Measurements from ENCODE around the gene EDA. TPM values are rescaled to one million over a fixed set of nuclear protein-coding genes. Genes with fewer than 3 reads are reported as not detected.
A peak's percentile ranks its signal among the peaks of the same experiment; 100 is the strongest.

Gene EDA
- total RNA-seq, 1 experiment from 2014 or later, result 5.2 TPM

DNA sequence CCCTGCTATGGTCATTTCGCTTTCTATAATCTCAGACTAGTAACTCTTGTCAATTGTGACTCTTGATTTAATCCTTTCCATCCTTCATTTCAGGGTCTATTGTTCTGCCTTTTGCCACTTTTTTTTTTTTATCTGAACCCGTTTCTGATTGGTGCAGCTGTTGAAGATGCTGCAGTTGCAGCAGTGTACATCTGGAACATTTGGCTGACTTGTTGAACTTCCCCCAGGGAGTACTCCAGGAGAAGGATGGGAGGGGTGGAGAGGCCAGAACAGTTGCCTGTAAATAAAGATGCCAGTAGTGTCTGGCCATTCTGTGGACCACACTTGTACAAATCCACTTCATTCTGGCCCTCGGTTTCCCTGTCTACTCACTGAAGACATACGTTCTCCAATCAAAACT is 1.0 kb upstream of the EDA start:
- TF ChIP-seq SRF (IDR thresholded peaks at IDR 0.05; ENCODE audit: low read depth) (no peak), ZNF274 (IDR thresholded peaks at IDR 0.05; ENCODE audit: low read depth, low read length) (no peak), CBX3 (IDR thresholded peaks at IDR 0.05; ENCODE audit: low read depth) (no peak), EZH2phosphoT487 (IDR thresholded peaks at IDR 0.05; ENCODE audit: borderline replicate concordance) (no peak), CTCF (IDR thresholded peaks at IDR 0.05 in 2 of 3, conservative IDR thresholded peaks at IDR 0.05 in 1 of 3; ENCODE audit: borderline replicate concordance in 1 of 3, insufficient read depth in 1 of 3, low read depth in 2 of 3, low read length in 2 of 3) (no peak), RAD21 (IDR thresholded peaks at IDR 0.05; ENCODE audit: low read depth) (no peak), JUND (IDR thresholded peaks at IDR 0.05) (no peak), ELF1 (IDR thresholded peaks at IDR 0.05; ENCODE audit: borderline replicate concordance, low read depth) (no peak), POLR2A (IDR thresholded peaks at IDR 0.05; ENCODE audit: borderline replicate concordance, extremely low read depth, insufficient read depth, insufficient read length) (no peak)
- TF ChIP-seq, protein P1, sequence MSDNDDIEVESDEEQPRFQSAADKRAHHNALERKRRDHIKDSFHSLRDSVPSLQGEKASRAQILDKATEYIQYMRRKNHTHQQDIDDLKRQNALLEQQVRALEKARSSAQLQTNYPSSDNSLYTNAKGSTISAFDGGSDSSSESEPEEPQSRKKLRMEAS (IDR thresholded peaks at IDR 0.05), result no peak
- Histone ChIP-seq H3K9ac (ENCODE audit: low read length) (no peak overlapping the region), H4K20me1 (ENCODE audit: insufficient read depth) (no peaks in the 10 kb centered on the region), H3K79me2 (ENCODE audit: insufficient read depth, low read length) (no peaks in the 10 kb centered on the region), H3K4me2 (ENCODE audit: low read length) (peak overlapping the region; percentile 84; the same call in 1 of the 2 replicates), H3K36me3 (ENCODE audit: control insufficient read depth in 1 of 2, insufficient read depth in 2 of 2, low read length in 2 of 2) (no peaks in the 10 kb centered on the region), H3K4me3 (replicated peaks in 1 of 2; ENCODE audit: low read depth in 1 of 2, low read length in 2 of 2) (no peak overlapping the region), H3K9me3 (ENCODE audit: control insufficient read depth in 1 of 2, insufficient read depth in 1 of 2, low read depth in 1 of 2, low read length in 2 of 2) (no peaks in the 10 kb centered on the region), H3K27me3 (ENCODE audit: insufficient read depth, low read length) (no peaks in the 10 kb centered on the region), H3K4me1 (ENCODE audit: control insufficient read depth in 1 of 2, insufficient read depth in 2 of 2, low read length in 2 of 2) (peaks cover 0 to 3% of the 10 kb centered on the region in 2 experiments; a peak in 1 of 4 replicates), H3K27ac (ENCODE audit: low read depth, low read length) (no peak overlapping the region), H2AFZ (ENCODE audit: low read depth, low read length, poor library complexity, severe bottlenecking) (peak overlapping the region; percentile 74), H3K9me2 (ENCODE audit: insufficient read depth) (no peaks in the 10 kb centered on the region)
- ChIA-PET CTCF (no interaction called here), POLR2A (no interaction called here), RAD21 (ENCODE audit: low non-redundant PET in 1 of 2, low total read pairs in 2 of 2, uncharacterized antibody in 2 of 2, unreplicated experiment in 2 of 2) (no interaction called here)
- no peak for DNase-seq (ENCODE audit: low read depth, low spot score)
- no TSS peak for BruUV-seq (replicated peaks)
- intact Hi-C loops (cut with micrococcal nuclease), result loop anchor here (5.0 to 10.0 kb wide), 3 partner anchors 417 to 790 kb away; partner anchors contain the start of gene EFNB1
- ATAC-seq, result no peak
